Activated naive CD4-positive, alpha-beta T cell treated with anti-CD3 and anti-CD28 coated beads, Interleukin-2, amount 50 U/mL, for 72 hours (primary cell): ENCODE measurements around the gene DNAL1. TPM values are rescaled to one million over a fixed set of nuclear protein-coding genes. Genes with fewer than 3 reads are reported as not detected.

ENCODE experiments used
- ATAC-seq, 2 donors: fragments of 150-1000 bp; cut with Tn5 transposase; 2 replicates each; pipeline ENCODE4 v1.10.0; 2021; ENCODE audit warnings: mild to moderate bottlenecking in 2 of 2, moderate library complexity in 2 of 2
- DNase-seq, 2 donors: peaks; one replicate each; pipeline ENCODE4 v3.0.0; 2021 to 2022; ENCODE audit warnings: low spot score in 2 of 2
- H3K27ac Mint-ChIP-seq, 2 donors: one replicate each; pipeline ENCODE4 v1.8.0; 2022; ENCODE audit warnings: mild to moderate bottlenecking in 2 of 2, mixed read lengths in 2 of 2
- H3K36me3 Mint-ChIP-seq, 2 donors: one replicate each; pipeline ENCODE4 v1.8.0; 2022; ENCODE audit warnings: mixed read lengths in 2 of 2
- H3K9me3 Mint-ChIP-seq, 2 donors: one replicate each; pipeline ENCODE4 v1.8.0; 2022; ENCODE audit warnings: mixed read lengths in 2 of 2
- total RNA-seq, 2 donors: library from RNA; stranded (reverse); gene quantifications; one replicate each; pipeline ENCODE4 v1.2.3, GENCODE V29; 2022

DNAL1 gene
- total RNA-seq, 2 donors from 2014 or later, result 4.0 to 4.7 TPM

- Mint-ChIP-seq H3K9me3 (no peaks in the 10 kb centered on the region), H3K36me3 (peaks cover 0 to 4% of the 10 kb centered on the region in 2 donors), H3K27ac (peak overlapping the region; percentile 84 to 94)
- ATAC-seq (peak; percentile 17 to 42), DNase-seq (no peak)
Measured at GRCh38 chr14:73741876-73742519, 97.2 kb downstream of the DNAL1 start.

GRCh38 chr14:73742520-73743238, 97.9 kb downstream of the DNAL1 start:
- DNase-seq, result no peak
- Mint-ChIP-seq H3K27ac (peak overlapping the region; percentile 84 to 94), H3K36me3 (peaks cover 0 to under 1% of the 10 kb centered on the region in 2 donors), H3K9me3 (no peaks in the 10 kb centered on the region)
- peak; percentile 21 to 23 for ATAC-seq

- peak overlapping the region; percentile 84 to 85 for H3K27ac Mint-ChIP-seq
- DNase-seq, result peak in 1 of 2 donors; percentile 54
- ATAC-seq, result peak; percentile 37 to 53
- peaks cover 5 to 7% of the 10 kb centered on the region in 2 donors for H3K36me3 Mint-ChIP-seq
- no peaks in the 10 kb centered on the region for H3K9me3 Mint-ChIP-seq
Measured at GRCh38 chr14:73743431-73743931, 98.7 kb downstream of the DNAL1 start.

GRCh38 chr14:73744175-73744867, 99.5 kb downstream of the DNAL1 start:
- peak in 1 of 2 donors; percentile 8 for ATAC-seq
- peak overlapping the region; percentile 79 to 84 for H3K27ac Mint-ChIP-seq
- no peaks in the 10 kb centered on the region for H3K9me3 Mint-ChIP-seq
- no peak for DNase-seq
- peaks cover 5 to 7% of the 10 kb centered on the region in 2 donors for H3K36me3 Mint-ChIP-seq

- no peak for ATAC-seq
- H3K27ac Mint-ChIP-seq, result peak overlapping the region; percentile 84 to 95
- H3K36me3 Mint-ChIP-seq, result peaks cover 5 to 7% of the 10 kb centered on the region in 2 donors
- no peaks in the 10 kb centered on the region for H3K9me3 Mint-ChIP-seq
- no peak for DNase-seq
Measured at GRCh38 chr14:73744874-73745529, 100.2 kb downstream of the DNAL1 start.

GRCh38 chr14:73745571-73746519, 101.1 kb downstream of the DNAL1 start:
- Mint-ChIP-seq H3K27ac (peak overlapping the region; percentile 84 to 95), H3K9me3 (no peaks in the 10 kb centered on the region), H3K36me3 (peaks cover 5 to 7% of the 10 kb centered on the region in 2 donors)
- ATAC-seq (no peak), DNase-seq (no peak)

- H3K27ac Mint-ChIP-seq, result peak overlapping the region; percentile 35 to 67
- DNase-seq (no peak), ATAC-seq (no peak)
- H3K9me3 Mint-ChIP-seq, result no peaks in the 10 kb centered on the region
- H3K36me3 Mint-ChIP-seq, result peaks cover 5 to 8% of the 10 kb centered on the region in 2 donors
Measured at GRCh38 chr14:73746520-73747378, 102.0 kb downstream of the DNAL1 start.

- Mint-ChIP-seq H3K9me3 (no peaks in the 10 kb centered on the region), H3K27ac (peak overlapping the region; percentile 67 to 81), H3K36me3 (peaks cover 5 to 17% of the 10 kb centered on the region in 2 donors)
- DNase-seq (no peak), ATAC-seq (peak in 1 of 2 donors; percentile 8)
Measured at GRCh38 chr14:73747379-73748211, 102.8 kb downstream of the DNAL1 start.

- ATAC-seq, result no peak
- peaks cover 5 to 19% of the 10 kb centered on the region in 2 donors for H3K36me3 Mint-ChIP-seq
- H3K9me3 Mint-ChIP-seq, result no peaks in the 10 kb centered on the region
- no peak for DNase-seq
- H3K27ac Mint-ChIP-seq, result peak overlapping the region in 1 of 2 donors; percentile 25
Measured at GRCh38 chr14:73748858-73749357, 104.1 kb downstream of the DNAL1 start.

- Mint-ChIP-seq H3K36me3 (peaks cover 7 to 25% of the 10 kb centered on the region in 2 donors), H3K9me3 (no peaks in the 10 kb centered on the region), H3K27ac (peak overlapping the region in 1 of 2 donors; percentile 68)
- DNase-seq (no peak), ATAC-seq (no peak)
Measured at GRCh38 chr14:73749706-73750530, 105.1 kb downstream of the DNAL1 start.

- DNase-seq, result no peak
- Mint-ChIP-seq H3K36me3 (peaks cover 12 to 25% of the 10 kb centered on the region in 2 donors), H3K9me3 (no peaks in the 10 kb centered on the region), H3K27ac (no peak overlapping the region)
- ATAC-seq, result no peak
Measured at GRCh38 chr14:73750531-73750901, 105.7 kb downstream of the DNAL1 start.

- peak overlapping the region in 1 of 2 donors; percentile 99 for H3K27ac Mint-ChIP-seq
- DNase-seq (no peak), ATAC-seq (no peak)
- H3K36me3 Mint-ChIP-seq, result peaks cover 13 to 30% of the 10 kb centered on the region in 2 donors
- H3K9me3 Mint-ChIP-seq, result no peaks in the 10 kb centered on the region
Measured at GRCh38 chr14:73751157-73751691, 106.4 kb downstream of the DNAL1 start.
